K562 (cell line): ENCODE results near the gene TMEFF2. TPM values are rescaled to one million over a fixed set of nuclear protein-coding genes. Genes with fewer than 3 reads are reported as not detected.

Experiments used
- ATAC-seq: fragments of 200-7000 bp; cut with Tn5 transposase; 3 replicates; pipeline ENCODE4 v1.9.1; 2020; ENCODE audit warnings: moderate library complexity
- BruUV-seq: library from RNA; stranded (reverse); fragments of 400-500 nt; replicated peaks from 2 replicates; lab custom pipeline; 2021; lab: Mats Ljungman, UMichigan
- CTCF ChIA-PET: fragments of 300-600 bp; formaldehyde crosslinking; extraction: SDS; loops from one replicate; lab custom pipeline; 2021; ENCODE audit warnings: low intra/inter-chr PET ratio; lab: Yijun Ruan, JAX
- POLR2A ChIA-PET: fragments of 300-600, 350-650 bp; sonication (Branson Sonifier 250); formaldehyde crosslinking; extraction: SDS; loops from one replicate; lab custom pipeline; 2021; ENCODE audit warnings: antibody characterized with exemption, inconsistent platforms; lab: Yijun Ruan, JAX
- DNase-seq, 4 experiments: peaks; one replicate each; pipeline versions ENCODE4 v3.0.0 to v3.0.0-alpha.2; 2011 to 2018; ENCODE audit warnings: low spot score in 3 of 4, mixed read lengths in 3 of 4; ENCODE audit errors: extremely low read depth in 1 of 4
- FAIRE-seq: peaks from 2 replicates; lab custom pipeline; 2011; peaks lifted over from hg19 to GRCh38; lab: Jason Lieb, UNC
- H2AFZ ChIP-seq: 2 replicates; pipeline ENCODE4 v1.6.0; 2011; ENCODE audit warnings: low read depth, low read length, control low read depth, inconsistent platforms
- H3K27ac ChIP-seq: fragments of 200-600 bp; 3 replicates; pipeline ENCODE4 v1.8.0; 2011; ENCODE audit warnings: low read depth, mild to moderate bottlenecking, control low read depth, inconsistent platforms, low read length, moderate library complexity, mixed read lengths; ENCODE audit errors: extremely low read depth
- H3K27me3 ChIP-seq, 2 experiments: fragments of 300-600 bp in 1 of 2; 2 replicates in 1 of 2; 3 replicates in 1 of 2; pipeline versions ENCODE4 v1.6.0 to v1.8.0; 2011; ENCODE audit warnings: inconsistent platforms in 2 of 2, low read length in 2 of 2, mild to moderate bottlenecking in 1 of 2, mixed read lengths in 1 of 2, moderate library complexity in 1 of 2; ENCODE audit not compliant: control insufficient read depth in 2 of 2, insufficient read depth in 2 of 2
- H3K36me3 ChIP-seq: fragments of 300-600 bp; 3 replicates; pipeline ENCODE4 v1.8.0; 2011; ENCODE audit warnings: mild to moderate bottlenecking, low read length, inconsistent platforms; ENCODE audit not compliant: control insufficient read depth, insufficient read depth
- H3K4me1 ChIP-seq, 2 experiments: fragments of 200-600 bp in 1 of 2; replicated peaks in 1 of 2; 2 replicates in 1 of 2; 3 replicates in 1 of 2; pipeline versions ENCODE4 v1.5.1 to v1.8.0; 2011; ENCODE audit warnings: inconsistent platforms in 2 of 2, low read length in 2 of 2, mild to moderate bottlenecking in 1 of 2, mixed read lengths in 1 of 2, moderate library complexity in 1 of 2; ENCODE audit not compliant: control insufficient read depth in 2 of 2, insufficient read depth in 2 of 2
- H3K4me2 ChIP-seq: 2 replicates; pipeline ENCODE4 v1.6.1; 2011; ENCODE audit warnings: low read length, control low read depth, inconsistent platforms, mixed read lengths; ENCODE audit not compliant: insufficient read depth
- H3K4me3 ChIP-seq: fragments of 200-600 bp; sonication (generic), shearing (Covaris generic); 2 replicates; pipeline ENCODE4 v1.5.1; 2016; ENCODE audit warnings: control low read depth, inconsistent platforms
- H3K79me2 ChIP-seq: fragments of 200-600 bp; 3 replicates; pipeline ENCODE4 v1.8.0; 2011; ENCODE audit warnings: low read length, inconsistent platforms; ENCODE audit not compliant: control insufficient read depth, insufficient read depth
- H3K9ac ChIP-seq, 2 experiments: 2 replicates each; pipeline versions ENCODE4 v1.6.0 to v1.6.1; 2011; ENCODE audit warnings: low read depth in 2 of 2, low read length in 2 of 2, control low read depth in 1 of 2, inconsistent platforms in 1 of 2, mild to moderate bottlenecking in 1 of 2, mixed read lengths in 1 of 2; ENCODE audit not compliant: insufficient read depth in 1 of 2
- H3K9me1 ChIP-seq: one replicate; pipeline ENCODE4 v1.6.0; 2011; ENCODE audit warnings: inconsistent platforms, mild to moderate bottlenecking, low read length, moderate library complexity; ENCODE audit not compliant: control insufficient read depth, insufficient read depth
- H3K9me3 ChIP-seq: replicated peaks from 2 replicates; pipeline ENCODE4 v1.5.1; 2011; ENCODE audit warnings: low read depth, low read length, inconsistent platforms; ENCODE audit not compliant: control insufficient read depth, insufficient read depth
- H4K20me1 ChIP-seq: replicated peaks from 2 replicates; pipeline ENCODE4 v1.6.1; 2011; ENCODE audit warnings: low read length, inconsistent platforms, mixed read lengths; ENCODE audit not compliant: control insufficient read depth, insufficient read depth
- BRCA1 ChIP-seq, 2 experiments: fragments of 450-650 bp in 1 of 2; sonication (generic) in 1 of 2; formaldehyde crosslinking in 1 of 2; IDR thresholded peaks; 2 replicates each; pipeline versions ENCODE4 v1.5.0 to v1.6.1; 2017 to 2020; ENCODE audit warnings: mild to moderate bottlenecking in 1 of 2, missing genetic modification reagents in 1 of 2
- CHD4 ChIP-seq: fragments of 200-600 bp; sonication (generic); IDR thresholded peaks from 3 replicates; pipeline ENCODE4 v1.6.1; 2012; ENCODE audit warnings: low read depth, mild to moderate bottlenecking, mixed read lengths, low read length, inconsistent platforms; ENCODE audit not compliant: insufficient read depth, insufficient replicate concordance, poor library complexity, severe bottlenecking
- FOXJ2 ChIP-seq: fragments of 200-800 bp; sonication (Bioruptor generic); IDR thresholded peaks from 2 replicates; pipeline ENCODE4 v1.6.1; 2016; ENCODE audit warnings: missing genetic modification characterization, missing compliant biosample characterization
- GTF2A2 ChIP-seq: IDR thresholded peaks from 2 replicates; pipeline ENCODE4 v1.6.1; 2016; ENCODE audit warnings: mild to moderate bottlenecking, missing genetic modification characterization, missing compliant biosample characterization
- HDGF ChIP-seq: fragments of 450-650 bp; IDR thresholded peaks from 2 replicates; pipeline ENCODE4 v1.6.1; 2016
- MTA1 ChIP-seq: fragments of 450-650 bp; IDR thresholded peaks from 2 replicates; pipeline ENCODE4 v1.6.1; 2017; ENCODE audit warnings: borderline replicate concordance
- NONO ChIP-seq, 2 experiments: fragments of 200-400 bp in 1 of 2; fragments of 450-650 bp in 1 of 2; formaldehyde crosslinking in 1 of 2; IDR thresholded peaks; 2 replicates each; pipeline ENCODE4 v1.6.1; 2017; ENCODE audit warnings: low read depth in 2 of 2, mild to moderate bottlenecking in 2 of 2, moderate library complexity in 2 of 2, low read length in 1 of 2
- TAF15 ChIP-seq: fragments of 200-400 bp; formaldehyde crosslinking; IDR thresholded peaks from 2 replicates; pipeline ENCODE4 v1.6.1; 2017; ENCODE audit warnings: mild to moderate bottlenecking, low read depth, low read length, moderate library complexity
- ZNF444 ChIP-seq: fragments of 250-450 bp; sonication (Bioruptor Pico); IDR thresholded peaks from 2 replicates; pipeline ENCODE4 v1.4.0; 2020; ENCODE audit warnings: mild to moderate bottlenecking, moderate library complexity
- ZNF445 ChIP-seq: fragments of 250-450 bp; sonication (Bioruptor Pico); IDR thresholded peaks from 2 replicates; pipeline ENCODE4 v1.4.0; 2020; ENCODE audit warnings: low read depth, mild to moderate bottlenecking, moderate library complexity
- WGBS: fragments of 100-300 bp; shearing (Covaris generic); methylation state at CpG from one replicate; pipeline ENCODE4 v1.1.6; 2016; ENCODE audit warnings: low coverage, mixed read lengths; ENCODE audit not compliant: insufficient coverage; ENCODE audit errors: missing lambda C conversion rate; 5-methylcytosine and 5-hydroxymethylcytosine counted together
- in situ Hi-C: fragments of 300-500 bp; cut with MboI; formaldehyde crosslinking; loops from 4 replicates; pipeline ENCODE4 v1.15.0; 2018; ENCODE audit warnings: inconsistent platforms, mixed read lengths
- intact Hi-C: fragments of 100-400 bp; cut with micrococcal nuclease; formaldehyde crosslinking; loops from 2 replicates; pipeline ENCODE4 v1.14.2; 2022
- polyA plus RNA-seq, 8 experiments: library from polyadenylated mRNA; depleted of rRNA in 4 of 8; stranded (reverse) in 5 of 8; unstranded in 3 of 8; fragments of >200 nt; fragmentation: Nextera tagmentation in 2 of 8; fragmentation: Illumina TruSeq in 1 of 8; extraction: Ambion mirVana in 2 of 8; extraction: Trizol in 1 of 8; gene quantifications; 2 replicates each; pipeline versions ENCODE4 v1.2.1 to v1.2.3, GENCODE V29; 2011 to 2014; ENCODE audit warnings: inconsistent platforms in 1 of 8, missing spikeins in 1 of 8
- total RNA-seq, 7 experiments: library from RNA; depleted of rRNA in 6 of 7; stranded (reverse); fragments of >200 nt in 6 of 7; fragmentation: Illumina TruSeq in 2 of 7; extraction: Trizol in 2 of 7; gene quantifications; 2 replicates each; pipeline versions ENCODE4 v1.2.1 to v1.2.3, GENCODE V29; 2011 to 2021; ENCODE audit warnings: low replicate concordance in 1 of 7

The TMEFF2 gene
- total and polyA plus RNA-seq, 9 of the 15 experiments (the other 6 are each of a cell fraction or from before 2014, with no cell fraction given): 1.4 TPM; not detected in 8

GRCh38 chr2:191945623-191946022 lies 249.1 kb downstream of the TMEFF2 start:
- H3K9me3 ChIP-seq: no peaks in the 10 kb centered on the region
- no peaks in the 10 kb centered on the region for H4K20me1 ChIP-seq
- ATAC-seq (no peak), DNase-seq (no peak), FAIRE-seq (no peak)
- H3K4me3 ChIP-seq: no peak overlapping the region
- ChIA-PET CTCF (no interaction called here), POLR2A (no interaction called here)
- intact Hi-C loops: loop anchor here (5.0 kb wide), 3 partner anchors 78 to 217 kb away; no protein-coding TSS in a partner anchor
- WGBS: 50% methylated on average over 1 of the region's 1 CpG
- H3K27me3 ChIP-seq: no peaks in the 10 kb centered on the region
- no peaks in the 10 kb centered on the region for H3K9me1 ChIP-seq
- no peak overlapping the region for H3K27ac ChIP-seq
- in situ Hi-C loops: no loop called here
- H3K9ac ChIP-seq: no peak overlapping the region
- no peaks in the 10 kb centered on the region for H3K79me2 ChIP-seq
- no peak for TF ChIP-seq FOXJ2 (tag)
- TF ChIP-seq HDGF: no peak
- no peak for TF ChIP-seq ZNF445 (CRISPR knock-in tag)
- TF ChIP-seq NONO (IDR thresholded peaks at IDR 0.05; ENCODE audit: low read depth in 2 of 2, low read length in 1 of 2): no peak
- TF ChIP-seq TAF15: no peak
- TF ChIP-seq BRCA1 (IDR thresholded peaks at IDR 0.05): no peak
- no peak for TF ChIP-seq BRCA1 (CRISPR knock-in tag; IDR thresholded peaks at IDR 0.05)
- TF ChIP-seq ZNF444 (CRISPR knock-in tag): no peak
- TF ChIP-seq CHD4: no peak
- TF ChIP-seq MTA1: no peak
- no peak for TF ChIP-seq GTF2A2 (tag)
- H2AFZ ChIP-seq: no peak overlapping the region
- H3K36me3 ChIP-seq: 0 out of 3 replicates have a peak, but pooled peaks cover 2% of the 10 kb centered on the region
- no TSS peak for BruUV-seq
- no peak overlapping the region for H3K4me2 ChIP-seq
- peaks cover 0 to 12% of the 10 kb centered on the region in 2 experiments; a peak in 3 of 5 replicates for H3K4me1 ChIP-seq
